HG03103 (cell line): ENCODE data around the gene KIF9.
"Not testable (repeated sequence)": the region's sequence is repeated elsewhere in the genome, so short reads cannot be mapped to it uniquely, and the experiment has no call there.

Experiments
- ATAC-seq: cut with Tn5 transposase; IDR thresholded peaks from one replicate; pipeline ENCODE4 v1.9.1; 2021; ENCODE audit warnings: low read depth; ENCODE audit not compliant: unreplicated experiment

Gene KIF9

DNA sequence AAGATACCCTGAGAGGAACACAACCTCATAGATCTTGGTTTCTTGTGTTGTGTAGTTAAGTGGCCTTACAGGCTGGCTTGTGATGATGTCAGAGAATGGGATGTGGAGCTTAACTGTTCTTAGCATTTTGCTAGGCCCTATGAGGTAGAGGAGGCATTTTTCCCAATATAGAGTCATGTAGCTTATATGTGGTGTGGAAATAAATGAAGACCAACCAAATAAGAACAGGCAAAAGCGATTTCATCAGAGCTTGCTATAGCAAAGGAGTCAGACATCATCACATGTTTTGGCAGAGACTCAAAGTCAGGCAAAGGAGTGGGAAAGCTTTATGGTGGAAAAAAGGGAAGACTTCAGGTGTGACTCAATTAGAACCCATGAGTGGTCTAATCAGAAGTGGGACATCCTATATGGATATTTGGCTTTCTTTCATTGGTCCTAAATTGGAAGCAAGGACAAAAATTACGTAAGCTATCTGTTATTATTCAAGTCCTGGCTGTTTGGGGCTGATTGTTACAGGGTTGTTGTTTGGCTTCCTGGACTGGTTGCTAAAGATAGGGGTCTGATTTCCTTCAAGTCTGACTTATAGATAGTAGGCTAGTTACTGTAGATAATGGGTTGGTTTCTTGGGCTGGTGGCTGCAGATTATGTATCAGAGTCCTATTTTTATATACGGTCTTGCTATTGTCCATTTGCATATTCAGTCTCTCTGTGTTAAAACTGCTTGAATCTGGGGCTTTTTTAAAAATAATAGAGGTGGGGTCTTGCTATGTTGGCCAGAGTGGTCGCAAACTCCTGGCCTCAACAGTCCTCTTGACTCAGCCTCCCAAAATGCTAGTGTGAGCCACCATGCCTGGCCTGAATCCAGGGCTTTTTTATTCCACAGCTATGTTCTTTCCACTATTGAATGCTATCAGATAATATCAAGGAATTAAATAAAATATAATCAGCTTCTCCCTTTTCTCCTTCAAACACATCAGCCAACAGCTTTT is 88.4 kb downstream of the KIF9 start:
- no peak for ATAC-seq

DNA sequence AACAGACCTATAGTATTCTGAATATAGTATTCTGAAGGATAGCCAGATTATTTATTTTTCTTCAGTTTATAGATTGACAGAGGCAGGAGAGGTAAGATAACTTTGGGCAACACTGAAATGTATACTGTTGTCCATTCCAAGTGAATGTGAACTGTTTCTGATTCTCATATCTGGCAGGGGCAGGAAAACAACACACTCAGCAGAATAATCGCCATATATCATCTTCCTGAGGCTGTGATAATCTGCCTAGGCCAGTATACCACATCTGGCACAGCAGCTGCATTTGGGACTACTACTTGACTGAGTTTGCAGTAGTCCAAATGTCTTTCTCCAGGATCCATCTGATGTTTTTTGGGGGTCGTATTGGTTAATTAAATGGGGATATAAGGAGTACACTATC is 96.3 kb downstream of the KIF9 start:
- ATAC-seq = no peak

DNA sequence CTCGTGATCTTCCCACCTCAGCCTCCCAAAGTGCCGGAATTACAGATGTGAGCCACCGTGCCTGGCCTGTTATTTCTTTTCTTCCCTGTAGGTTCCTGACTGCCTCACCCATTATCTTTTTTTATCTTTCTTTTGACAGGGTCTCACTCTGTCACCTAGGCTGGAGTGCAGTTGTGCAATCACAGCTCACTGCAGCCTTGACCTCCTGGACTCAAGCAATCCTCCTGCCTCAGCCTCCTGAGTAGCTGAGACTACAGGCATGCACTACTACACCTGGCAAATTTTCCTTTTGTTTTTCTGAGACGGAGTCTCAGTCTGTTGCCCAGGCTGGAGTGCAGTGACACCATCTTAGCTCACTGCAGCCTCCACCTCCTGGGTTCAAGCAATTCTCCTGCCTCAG is 100.9 kb downstream of the KIF9 start:
- not testable (repeated sequence) for ATAC-seq

DNA sequence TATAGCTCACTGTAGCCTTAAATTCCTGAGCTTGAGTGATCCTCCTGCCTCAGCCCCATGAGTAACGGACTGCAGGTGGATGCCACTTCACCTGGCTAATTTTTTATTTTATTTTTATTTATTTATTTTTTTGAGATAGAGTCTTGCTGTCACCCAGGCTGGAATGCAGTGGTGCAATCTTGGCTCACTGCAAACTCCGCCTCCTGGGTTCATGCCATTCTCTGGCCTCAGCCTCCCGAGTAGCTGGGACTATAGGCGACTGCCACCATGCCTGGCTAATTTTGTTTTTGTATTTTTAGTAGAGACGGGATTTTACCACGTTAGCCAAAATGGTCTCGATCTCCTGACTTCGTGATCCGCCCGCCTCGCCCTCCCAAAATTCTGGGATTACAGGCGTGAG is 102.6 kb downstream of the KIF9 start:
- not testable (repeated sequence) for ATAC-seq
